Vagina (tissue), 2 donors: ENCODE results near the gene MICAL1. TPM values are rescaled to one million over a fixed set of nuclear protein-coding genes. Genes with fewer than 3 reads are reported as not detected.

Experiments
- DNase-seq, 2 donors: peaks; one replicate each; pipeline ENCODE4 v3.0.0-alpha.2; 2017; ENCODE audit errors: extremely low spot score in 2 of 2
- H3K27ac ChIP-seq: fragments of 200-600 bp; sonication (generic); one replicate; pipeline ENCODE4 v1.5.1; 2019
- H3K27me3 ChIP-seq: fragments of 200-600 bp; sonication (generic); one replicate; pipeline ENCODE4 v1.5.1; 2019
- H3K36me3 ChIP-seq, 2 donors: fragments of 200-600 bp; sonication (generic); one replicate each; pipeline ENCODE4 v1.5.1; 2017 to 2019
- H3K4me1 ChIP-seq: fragments of 200-600 bp; sonication (generic); one replicate; pipeline ENCODE4 v1.5.1; 2019
- H3K4me3 ChIP-seq, 2 donors: fragments of 200-600 bp; sonication (generic); 1 replicate in 1 of 2; 2 replicates in 1 of 2; pipeline ENCODE4 v1.5.1; 2016 to 2019
- H3K9me3 ChIP-seq: fragments of 200-600 bp; sonication (generic); one replicate; pipeline ENCODE4 v1.5.1; 2019
- CTCF ChIP-seq, 3 experiments: fragments of 450-650 bp in 2 of 3; fragments of 200-600 bp in 1 of 3; sonication (generic) in 1 of 3; IDR thresholded peaks; one replicate each; pipeline ENCODE4 v1.5.1; 2017 to 2019; ENCODE audit warnings: antibody characterized with exemption in 3 of 3, mild to moderate bottlenecking in 2 of 3, moderate library complexity in 2 of 3
- POLR2A ChIP-seq, 2 donors: fragments of 450-650 bp; IDR thresholded peaks; one replicate each; pipeline ENCODE4 v1.6.1; 2017; ENCODE audit warnings: antibody characterized with exemption in 2 of 2, mild to moderate bottlenecking in 2 of 2, moderate library complexity in 2 of 2
- POLR2AphosphoS5 ChIP-seq, 2 donors: sonication (generic); formaldehyde crosslinking; IDR thresholded peaks; one replicate each; pipeline ENCODE4 v1.9.0; 2017; ENCODE audit warnings: antibody characterized with exemption in 2 of 2, mild to moderate bottlenecking in 2 of 2, low read depth in 1 of 2; ENCODE audit not compliant: insufficient read depth in 1 of 2
- intact Hi-C: fragments of 100-400 bp; cut with DNase I; formaldehyde crosslinking; loops from one replicate; pipeline ENCODE4 v1.15.1; 2023
- total RNA-seq: library from RNA; depleted of rRNA; stranded (reverse); fragments of >200 nt; gene quantifications from one replicate; pipeline ENCODE4 v1.2.3, GENCODE V29; 2016

The MICAL1 gene
- total RNA-seq, 1 donor from 2014 or later: 54.0 TPM

- TF ChIP-seq POLR2A (IDR thresholded peaks at IDR 0.05): no peak
- TF ChIP-seq POLR2AphosphoS5 (IDR thresholded peaks at IDR 0.05; ENCODE audit: insufficient read depth in 1 of 2, low read depth in 1 of 2): no peak
- TF ChIP-seq CTCF (IDR thresholded peaks at IDR 0.05): no peak
- H3K4me3 ChIP-seq: no peak overlapping the region
- H3K36me3 ChIP-seq: peaks cover 0 to 45% of the 10 kb centered on the region in 2 donors
- H3K4me1 ChIP-seq: peaks cover 16% of the 10 kb centered on the region
- no peaks in the 10 kb centered on the region for H3K27me3 ChIP-seq
- no peak for DNase-seq
- H3K27ac ChIP-seq: no peak overlapping the region
- no peaks in the 10 kb centered on the region for H3K9me3 ChIP-seq
- intact Hi-C loops: no loop called here
Observed at GRCh38 chr6:109447087-109447486, 8.5 kb downstream of the MICAL1 start.

DNA sequence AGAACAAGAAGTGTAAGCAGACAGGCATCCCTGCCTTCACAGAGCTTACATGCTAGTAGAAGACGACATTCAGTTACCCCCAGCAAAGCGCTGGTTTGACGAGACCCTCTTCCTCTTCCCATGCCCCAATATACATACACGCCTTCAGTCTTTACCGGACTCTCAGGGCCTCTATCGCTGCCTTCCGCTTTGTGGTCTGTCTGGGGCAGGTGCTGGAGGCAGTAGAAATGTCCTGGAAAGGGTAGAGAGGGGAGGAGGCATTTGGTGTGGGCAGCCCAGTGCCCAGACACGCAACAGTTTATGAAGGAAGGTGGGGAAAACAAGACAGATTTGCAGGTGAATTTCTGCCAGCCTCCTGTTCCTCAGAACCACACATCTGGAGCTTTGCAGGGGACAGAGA is 9.0 kb downstream of the MICAL1 start:
- Histone ChIP-seq H3K27me3 (no peaks in the 10 kb centered on the region), H3K4me3 (no peak overlapping the region), H3K27ac (no peak overlapping the region), H3K36me3 (peaks cover 0 to 39% of the 10 kb centered on the region in 2 donors), H3K4me1 (peaks cover 18% of the 10 kb centered on the region), H3K9me3 (no peaks in the 10 kb centered on the region)
- no peak for TF ChIP-seq CTCF (IDR thresholded peaks at IDR 0.05)
- intact Hi-C loops: no loop called here
- no peak for DNase-seq

DNA sequence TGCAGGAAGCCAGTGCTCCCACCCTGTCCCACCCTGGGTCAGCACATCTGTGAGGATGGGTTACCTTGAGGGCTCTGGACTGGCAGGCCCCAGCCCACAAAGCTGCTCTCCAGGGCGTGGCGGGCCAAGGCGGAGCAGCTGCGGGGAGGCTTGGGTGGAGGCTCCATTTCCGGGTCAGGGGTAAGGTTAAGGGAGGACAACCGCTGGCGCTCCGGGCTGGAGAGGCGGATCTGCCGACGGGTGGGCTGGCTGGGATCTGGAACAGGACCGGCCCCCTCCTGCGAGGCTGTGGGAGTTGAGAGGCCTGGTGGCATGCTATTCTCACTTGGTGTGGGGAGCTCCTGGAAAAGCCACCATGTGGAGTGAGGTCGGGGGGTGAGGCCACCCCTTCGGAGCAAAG is 9.5 kb downstream of the MICAL1 start:
- TF ChIP-seq POLR2AphosphoS5 (IDR thresholded peaks at IDR 0.05; ENCODE audit: insufficient read depth in 1 of 2, low read depth in 1 of 2) (no peak), POLR2A (IDR thresholded peaks at IDR 0.05) (no peak)

GRCh38 chr6:109445382-109445781 is 10.2 kb downstream of the MICAL1 start:
- peaks cover 0 to 37% of the 10 kb centered on the region in 2 donors for H3K36me3 ChIP-seq
- TF ChIP-seq POLR2AphosphoS5 (IDR thresholded peaks at IDR 0.05; ENCODE audit: insufficient read depth in 1 of 2, low read depth in 1 of 2) (no peak), POLR2A (IDR thresholded peaks at IDR 0.05) (no peak), CTCF (IDR thresholded peaks at IDR 0.05) (no peak)
- no peak overlapping the region for H3K27ac ChIP-seq
- intact Hi-C loops: no loop called here
- H3K9me3 ChIP-seq: no peaks in the 10 kb centered on the region
- no peak overlapping the region for H3K4me3 ChIP-seq
- peaks cover 23% of the 10 kb centered on the region for H3K4me1 ChIP-seq
- peak in 1 of 2 donors; percentile 83 for DNase-seq
- no peaks in the 10 kb centered on the region for H3K27me3 ChIP-seq

More for the DNA sequence above, 9.5 kb downstream of the MICAL1 start:
- intact Hi-C loops: no loop called here
- no peaks in the 10 kb centered on the region for H3K9me3 ChIP-seq
- H3K27me3 ChIP-seq: no peaks in the 10 kb centered on the region
- peaks cover 0 to 37% of the 10 kb centered on the region in 2 donors for H3K36me3 ChIP-seq
- no peak for DNase-seq
- peaks cover 23% of the 10 kb centered on the region for H3K4me1 ChIP-seq
- no peak overlapping the region for H3K4me3 ChIP-seq
- no peak overlapping the region for H3K27ac ChIP-seq

DNA sequence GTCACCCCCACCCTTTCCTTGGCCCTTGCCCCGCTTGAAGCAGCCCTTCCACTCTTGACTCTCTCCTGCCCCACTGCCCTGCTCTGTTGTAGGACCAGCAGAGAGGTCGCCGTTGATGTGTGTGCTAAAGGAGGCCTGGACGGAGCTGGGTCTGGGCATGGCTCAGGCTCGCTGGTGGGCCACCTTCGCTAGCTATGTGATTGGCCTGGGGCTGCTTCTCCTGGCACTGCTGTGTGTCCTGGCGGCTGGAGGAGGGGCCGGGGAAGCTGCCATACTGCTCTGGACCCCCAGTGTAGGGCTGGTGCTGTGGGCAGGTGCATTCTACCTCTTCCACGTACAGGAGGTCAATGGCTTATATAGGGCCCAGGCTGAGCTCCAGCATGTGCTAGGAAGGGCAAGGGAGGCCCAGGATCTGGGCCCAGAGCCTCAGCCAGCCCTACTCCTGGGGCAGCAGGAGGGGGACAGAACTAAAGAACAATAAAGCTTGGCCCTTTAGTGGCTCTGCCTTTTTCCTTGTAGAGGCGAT is 12.1 kb downstream of the MICAL1 start:
- Histone ChIP-seq H3K27ac (no peak overlapping the region), H3K27me3 (no peaks in the 10 kb centered on the region), H3K9me3 (no peaks in the 10 kb centered on the region), H3K36me3 (peaks cover 0 to 37% of the 10 kb centered on the region in 2 donors), H3K4me3 (no peak overlapping the region), H3K4me1 (peaks cover 33% of the 10 kb centered on the region)
- intact Hi-C loops: loop anchor here (5.0 kb wide), 1 partner anchor 61 kb away; the partner anchor contains the start of gene CD164
- DNase-seq: no peak
- TF ChIP-seq POLR2AphosphoS5 (IDR thresholded peaks at IDR 0.05; ENCODE audit: insufficient read depth in 1 of 2, low read depth in 1 of 2): no peak
- TF ChIP-seq POLR2A (IDR thresholded peaks at IDR 0.05): no peak
- no peak for TF ChIP-seq CTCF (IDR thresholded peaks at IDR 0.05)
